ENCODE measurements around the gene KIAA0040. TPM values are rescaled to one million over a fixed set of nuclear protein-coding genes. Genes with fewer than 3 reads are reported as not detected.

Gene KIAA0040
- total and polyA plus RNA-seq, 4 donors: 4.6 to 12.0 (median 5.7) TPM

GRCh38 chr1:175218786-175219434, 26.3 kb upstream of the KIAA0040 start:
- Histone ChIP-seq H3K36me3 (ENCODE audit: control insufficient read depth in 4 of 4, insufficient read depth in 3 of 4, low read depth in 1 of 4, low read length in 3 of 4) (no peaks in the 10 kb centered on the region), H3K4me1 (ENCODE audit: control insufficient read depth in 4 of 4, insufficient read depth in 4 of 4, low read length in 3 of 4) (peaks cover 0 to 2% (median 0%) of the 10 kb centered on the region in 4 donors), H3K9me3 (ENCODE audit: control insufficient read depth in 4 of 4, low read length in 3 of 4) (no peaks in the 10 kb centered on the region), H3K4me3 (ENCODE audit: low read depth in 1 of 3, low read length in 3 of 3) (no peak overlapping the region), H3K27ac (ENCODE audit: low read depth in 1 of 2, low read length in 2 of 2) (no peak overlapping the region), H3K27me3 (ENCODE audit: control insufficient read depth in 4 of 4, insufficient read depth in 4 of 4, low read length in 3 of 4) (no peaks in the 10 kb centered on the region), H3K9ac (ENCODE audit: low read depth in 1 of 2, low read length in 2 of 2) (no peak overlapping the region)
- TF ChIP-seq SP1 (IDR thresholded peaks at IDR 0.05): no peak
- TF ChIP-seq JUND (IDR thresholded peaks at IDR 0.05): no peak
- TF ChIP-seq TAF1 (conservative IDR thresholded peaks at IDR 0.05): no peak
- no peak for TF ChIP-seq YY1 (IDR thresholded peaks at IDR 0.05)
- TF ChIP-seq RAD21 (IDR thresholded peaks at IDR 0.05): no peak
- no peak for TF ChIP-seq EGR1 (IDR thresholded peaks at IDR 0.05; ENCODE audit: low read depth in 2 of 2)
- TF ChIP-seq FOXA1 (IDR thresholded peaks at IDR 0.05): no peak
- no peak for TF ChIP-seq ZBTB33 (IDR thresholded peaks at IDR 0.05)
- TF ChIP-seq HNF4A (conservative IDR thresholded peaks at IDR 0.05): no peak
- no peak for TF ChIP-seq FOXA2 (IDR thresholded peaks at IDR 0.05)
- TF ChIP-seq RXRA (IDR thresholded peaks at IDR 0.05): no peak
- TF ChIP-seq, protein P1, sequence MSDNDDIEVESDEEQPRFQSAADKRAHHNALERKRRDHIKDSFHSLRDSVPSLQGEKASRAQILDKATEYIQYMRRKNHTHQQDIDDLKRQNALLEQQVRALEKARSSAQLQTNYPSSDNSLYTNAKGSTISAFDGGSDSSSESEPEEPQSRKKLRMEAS (IDR thresholded peaks at IDR 0.05): no peak
- TF ChIP-seq GABPA (IDR thresholded peaks at IDR 0.05 in 1 of 2, conservative IDR thresholded peaks at IDR 0.05 in 1 of 2): no peak
- TF ChIP-seq HNF4G (IDR thresholded peaks at IDR 0.05): no peak
- DNase-seq (ENCODE audit: low spot score): no peak
- 75% methylated on average over 5 of the region's 5 CpGs for WGBS

DNA sequence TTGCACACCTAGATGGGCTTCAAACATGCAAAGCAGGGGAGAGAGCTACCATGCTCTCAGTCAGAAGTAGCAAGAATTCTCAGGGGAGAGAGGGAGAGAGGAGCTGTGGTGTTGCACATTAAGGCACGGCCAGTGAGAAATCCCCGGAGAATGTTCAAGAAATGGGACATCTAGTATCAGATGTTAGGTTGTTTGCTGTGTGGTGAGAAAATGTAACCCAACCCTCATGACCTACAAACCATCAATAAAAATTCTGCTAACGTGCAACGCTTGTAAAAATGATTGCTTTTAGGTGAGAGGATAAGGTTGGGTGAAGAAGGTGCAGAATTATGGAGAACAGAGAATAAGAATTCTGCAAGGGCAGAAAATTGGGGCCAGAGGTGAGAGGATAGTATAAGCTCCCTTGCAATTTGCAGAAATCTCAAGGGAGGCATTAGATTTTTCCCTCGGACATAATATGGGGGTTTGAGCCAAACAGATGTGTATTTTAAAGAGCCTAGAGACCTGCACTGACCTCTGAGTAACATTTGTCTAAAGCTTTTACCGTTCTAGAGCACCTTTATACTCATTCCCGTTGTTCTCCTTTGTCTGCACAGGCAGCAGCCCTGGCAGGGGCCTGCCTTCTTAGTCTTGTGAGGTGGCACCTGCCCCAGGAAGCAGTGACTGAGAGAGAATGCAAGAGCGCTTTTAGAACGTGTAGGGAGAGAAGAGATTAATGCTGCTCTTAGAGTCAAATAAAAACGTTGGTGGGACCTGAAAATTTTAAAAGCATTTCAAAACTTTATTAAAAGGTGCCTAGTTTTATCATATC, 25.4 kb upstream of the KIAA0040 start:
- TF ChIP-seq ZBTB33 (IDR thresholded peaks at IDR 0.05): no peak
- H3K4me3 ChIP-seq (ENCODE audit: low read depth in 1 of 3, low read length in 3 of 3): no peak overlapping the region
- peaks cover 0 to 3% (median 0%) of the 10 kb centered on the region in 4 donors for H3K9me3 ChIP-seq (ENCODE audit: control insufficient read depth in 4 of 4, low read length in 3 of 4)
- H3K36me3 ChIP-seq (ENCODE audit: control insufficient read depth in 4 of 4, insufficient read depth in 3 of 4, low read depth in 1 of 4, low read length in 3 of 4): no peaks in the 10 kb centered on the region
- H3K9ac ChIP-seq (ENCODE audit: low read depth in 1 of 2, low read length in 2 of 2): no peak overlapping the region
- H3K27ac ChIP-seq (ENCODE audit: low read depth in 1 of 2, low read length in 2 of 2): no peak overlapping the region
- H3K27me3 ChIP-seq (ENCODE audit: control insufficient read depth in 4 of 4, insufficient read depth in 4 of 4, low read length in 3 of 4): no peaks in the 10 kb centered on the region
- peaks cover 0 to 2% (median 0%) of the 10 kb centered on the region in 4 donors for H3K4me1 ChIP-seq (ENCODE audit: control insufficient read depth in 4 of 4, insufficient read depth in 4 of 4, low read length in 3 of 4)
- DNase-seq (ENCODE audit: low spot score): no peak
- 70% methylated on average over 10 of the region's 10 CpGs for whole genome bisulfite sequencing
